HG03097 (cell line): ENCODE results near the gene COPA.
"Not testable (repeated sequence)": the region's sequence is repeated elsewhere in the genome, so short reads cannot be mapped to it uniquely, and the experiment has no call there.

Source experiments
- ATAC-seq: cut with Tn5 transposase; IDR thresholded peaks from one replicate; pipeline ENCODE4 v1.9.1; 2021; ENCODE audit not compliant: unreplicated experiment, low FRiP score

Gene COPA

DNA sequence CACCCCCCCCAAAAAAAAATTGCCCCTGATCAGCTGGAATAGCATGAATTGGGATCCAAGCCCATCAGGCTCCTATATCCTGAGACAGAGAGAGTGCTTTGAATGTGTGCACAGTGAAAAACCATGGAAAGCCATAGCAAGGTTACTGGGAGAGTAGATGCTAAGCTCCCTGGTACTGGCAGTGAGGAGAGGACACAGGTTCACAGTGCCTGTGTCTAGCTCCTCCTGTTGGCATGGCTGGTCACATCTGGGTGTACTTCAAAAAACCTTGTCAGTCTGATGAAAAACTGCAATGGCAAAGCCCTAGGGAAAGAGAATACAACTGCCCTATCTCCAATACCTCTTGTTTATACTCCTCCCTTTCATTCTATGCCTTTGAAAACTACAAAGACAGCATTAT lies 12.9 kb downstream of the COPA start:
- ATAC-seq: no peak

DNA sequence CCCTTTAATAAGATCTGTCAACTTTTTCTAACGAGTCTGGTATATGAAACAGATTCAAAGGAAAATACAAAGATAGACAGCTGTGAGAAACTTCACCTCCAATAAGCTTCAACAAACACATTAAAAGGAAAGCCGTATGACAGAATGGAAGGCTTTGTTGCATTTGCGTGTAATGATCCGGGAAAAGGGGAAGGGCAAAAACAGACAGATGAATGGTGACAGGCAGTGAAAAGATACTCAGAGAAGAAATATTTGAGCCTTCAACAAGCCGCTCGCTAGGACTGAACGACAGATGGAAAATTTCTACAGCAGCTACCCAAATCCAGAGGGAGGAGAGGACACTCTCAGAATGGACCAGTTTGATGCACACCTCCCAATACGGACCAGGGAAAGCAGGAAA lies 14.9 kb downstream of the COPA start:
- no peak for ATAC-seq

DNA sequence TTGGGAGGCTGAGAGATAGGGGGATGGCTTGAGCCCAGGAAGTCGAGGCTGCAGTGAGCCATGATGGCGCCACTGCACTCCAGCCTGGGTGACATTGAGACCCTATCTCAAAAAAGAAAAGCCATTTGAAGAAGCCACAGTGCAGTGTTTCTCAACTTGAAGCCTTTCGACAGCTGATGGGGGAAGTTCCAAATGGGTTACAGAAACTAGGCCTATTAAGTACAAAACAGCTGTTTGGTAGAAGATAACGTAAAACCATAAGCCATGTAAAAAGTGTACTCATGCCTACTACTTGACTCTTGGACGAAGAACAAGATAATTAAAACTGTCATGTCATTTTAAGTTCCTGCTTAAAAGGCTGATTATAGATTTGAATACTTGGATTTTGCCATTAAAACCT lies 16.6 kb downstream of the COPA start:
- ATAC-seq: no peak

DNA sequence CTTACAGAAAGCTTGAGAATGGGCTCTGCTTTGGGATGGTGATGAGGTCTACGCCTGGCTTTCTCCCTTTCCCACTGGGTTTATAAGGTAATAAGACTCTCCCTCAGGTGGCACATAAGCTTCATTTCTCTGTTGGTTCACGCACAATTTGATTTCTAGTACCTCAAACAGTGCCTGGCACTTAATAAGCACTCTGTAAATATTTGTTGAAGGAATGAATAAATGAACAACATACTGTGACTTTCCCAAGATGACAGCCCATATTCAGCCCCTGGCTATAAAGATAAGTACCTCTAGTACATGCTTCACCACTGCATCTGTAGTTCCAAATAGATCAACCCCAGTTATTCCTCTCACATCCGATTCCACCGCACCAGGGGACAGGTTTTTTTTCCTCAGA lies 17.8 kb downstream of the COPA start:
- ATAC-seq: no peak

DNA sequence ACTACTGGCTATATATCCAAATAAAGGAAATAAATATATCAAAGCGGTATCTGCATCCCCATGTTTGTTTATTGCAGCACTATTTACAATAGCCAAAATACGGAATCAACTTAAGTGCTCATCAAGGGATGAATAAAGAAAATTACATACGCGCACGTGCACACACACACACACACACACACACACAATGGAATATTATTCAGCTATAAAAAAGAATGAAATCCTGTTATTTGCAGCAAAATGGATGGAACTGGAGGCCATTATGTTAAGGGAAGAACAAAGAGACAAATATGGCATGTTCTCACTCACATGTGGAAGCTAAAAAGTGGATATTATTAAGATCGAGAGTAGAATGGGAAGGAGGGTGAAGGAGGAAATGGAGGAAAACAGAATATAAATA lies 20.2 kb downstream of the COPA start:
- no peak for ATAC-seq

DNA sequence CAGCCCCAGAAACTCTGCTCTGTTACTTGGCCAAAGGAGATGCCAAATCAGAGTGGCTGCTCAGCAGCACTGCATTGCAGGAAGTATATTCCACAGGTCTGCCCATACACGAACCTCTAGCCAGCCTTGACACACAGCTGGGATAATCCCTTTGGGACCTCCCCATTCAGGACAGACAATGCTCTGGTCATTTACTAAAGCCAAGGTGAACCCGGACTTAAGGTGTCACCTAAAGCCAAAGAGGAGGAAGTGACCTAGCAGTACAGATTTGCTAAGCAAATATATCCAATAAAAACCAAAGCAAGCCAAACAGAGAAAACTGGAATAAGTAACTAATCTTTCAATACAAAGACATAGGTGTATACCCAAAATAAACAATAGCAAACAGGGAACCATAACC lies 27.7 kb downstream of the COPA start:
- ATAC-seq: no peak

DNA sequence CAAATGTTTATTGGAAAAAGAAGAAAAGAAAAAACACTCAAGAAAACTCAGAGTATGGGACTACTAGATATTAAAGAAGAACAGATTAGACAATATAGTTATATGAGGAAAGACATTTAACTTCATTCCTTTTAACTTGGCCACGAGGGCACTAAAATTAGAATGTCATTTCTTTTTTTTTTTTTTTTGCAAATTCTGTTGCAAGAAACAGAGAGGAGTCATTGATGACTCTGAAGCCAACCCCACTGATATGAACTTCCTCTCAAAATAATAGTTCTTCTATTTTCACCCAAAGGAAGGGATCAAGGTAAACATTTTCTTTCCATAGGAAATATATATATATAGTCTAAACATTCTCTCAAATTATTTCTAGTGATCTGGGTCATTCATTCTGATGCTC lies 33.5 kb downstream of the COPA start:
- ATAC-seq: no peak

DNA sequence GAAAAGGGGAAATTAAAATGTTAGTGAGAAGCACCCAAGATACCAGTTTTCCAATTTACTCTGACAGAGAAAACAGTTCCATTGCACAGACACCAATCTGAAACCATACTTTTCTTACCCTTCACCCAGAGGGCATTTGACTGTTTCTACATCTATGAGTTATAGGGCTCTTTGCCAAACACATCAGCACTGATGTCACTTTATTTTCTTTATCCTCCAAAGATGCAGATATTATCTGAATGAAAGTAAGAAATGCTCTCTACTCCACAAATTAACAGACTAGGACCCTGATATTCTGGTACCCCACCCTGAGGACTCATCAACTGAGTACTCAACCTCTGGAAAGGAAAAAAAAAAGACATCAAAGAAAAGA lies 33.9 kb downstream of the COPA start:
- ATAC-seq: no peak

DNA sequence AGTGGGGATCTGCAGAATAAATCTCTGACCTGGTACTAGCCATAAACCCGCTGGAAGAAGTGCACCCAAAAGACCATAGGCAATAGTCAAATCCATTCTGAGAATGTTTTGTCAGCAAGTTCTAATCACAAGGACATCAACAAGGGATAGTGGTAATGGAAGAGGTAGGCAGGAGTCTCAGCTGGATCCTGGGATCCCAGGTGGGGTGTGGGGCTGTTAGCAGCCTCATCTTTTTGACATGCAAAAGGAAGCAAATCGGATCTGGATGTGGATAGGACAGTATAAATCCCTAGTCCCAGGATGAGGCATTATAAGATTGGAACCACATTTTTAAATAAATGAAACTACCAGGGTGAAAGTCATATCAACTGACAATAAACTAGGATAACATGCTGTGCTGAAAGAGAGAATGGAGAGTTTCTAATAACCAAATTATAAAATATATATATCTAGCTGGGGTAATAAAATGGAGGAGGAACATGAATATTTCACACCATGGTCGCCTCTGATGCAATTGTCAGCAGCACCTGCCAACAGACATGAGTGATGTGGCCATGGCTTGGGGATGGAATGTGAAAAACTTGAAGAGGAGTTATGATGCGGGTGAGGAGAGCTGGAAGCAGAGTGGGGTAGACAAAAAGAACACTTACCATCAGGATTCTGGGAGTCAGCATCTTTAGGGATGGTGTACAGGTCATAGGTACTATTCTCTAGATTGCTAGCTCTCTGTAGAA lies 34.4 kb downstream of the COPA start:
- ATAC-seq: no peak

DNA sequence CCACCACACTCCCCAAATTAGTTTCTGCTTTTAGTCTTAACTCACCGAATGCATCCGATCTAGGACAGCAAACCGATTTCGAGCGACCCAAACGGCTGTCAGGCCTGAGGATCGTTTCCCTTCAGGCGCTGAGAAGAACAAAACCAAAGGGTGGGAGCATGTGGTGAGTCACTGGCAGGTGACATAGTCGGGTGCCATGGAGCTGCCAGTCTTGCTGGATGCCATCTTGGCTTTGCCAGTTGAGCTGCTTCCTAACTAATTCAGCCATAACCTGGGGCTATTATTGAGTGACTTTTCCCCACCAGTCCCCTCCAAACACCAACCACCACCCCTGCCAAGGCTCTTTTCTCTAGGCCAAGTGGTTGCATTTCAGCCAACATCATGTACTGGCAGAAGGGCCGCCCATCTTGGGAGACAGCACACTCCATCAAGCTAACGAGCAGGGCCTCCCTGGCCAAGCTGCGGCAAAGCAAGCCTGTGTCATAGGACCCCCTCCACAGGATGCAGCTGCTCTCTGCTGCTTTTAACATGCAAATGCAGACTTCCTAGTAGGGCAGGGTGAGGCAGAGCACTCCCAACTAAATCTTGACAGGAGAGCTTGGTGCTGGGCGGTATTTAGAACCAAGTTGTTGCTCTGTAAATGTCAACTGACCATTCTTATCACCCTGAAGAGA lies 35.8 kb downstream of the COPA start:
- ATAC-seq: no peak

DNA sequence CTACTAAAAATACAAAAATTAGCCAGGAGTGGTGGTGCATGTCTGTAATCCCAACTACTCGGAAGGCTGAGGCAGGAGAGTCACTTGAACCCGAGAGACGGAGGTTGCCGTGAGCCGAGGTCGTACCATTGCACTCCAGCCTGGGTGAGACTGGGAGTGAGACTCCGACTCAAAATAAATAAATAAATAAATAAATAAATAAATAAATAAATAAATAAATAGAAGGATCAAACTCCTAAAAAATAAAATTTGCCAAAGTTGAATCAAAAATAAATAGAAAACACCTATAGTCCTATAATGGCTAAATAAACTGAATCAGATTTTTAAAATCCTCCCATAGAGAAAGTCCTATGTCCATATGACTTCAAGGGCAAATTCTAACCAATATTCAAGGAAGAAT lies 42.9 kb downstream of the COPA start:
- no peak for ATAC-seq

DNA sequence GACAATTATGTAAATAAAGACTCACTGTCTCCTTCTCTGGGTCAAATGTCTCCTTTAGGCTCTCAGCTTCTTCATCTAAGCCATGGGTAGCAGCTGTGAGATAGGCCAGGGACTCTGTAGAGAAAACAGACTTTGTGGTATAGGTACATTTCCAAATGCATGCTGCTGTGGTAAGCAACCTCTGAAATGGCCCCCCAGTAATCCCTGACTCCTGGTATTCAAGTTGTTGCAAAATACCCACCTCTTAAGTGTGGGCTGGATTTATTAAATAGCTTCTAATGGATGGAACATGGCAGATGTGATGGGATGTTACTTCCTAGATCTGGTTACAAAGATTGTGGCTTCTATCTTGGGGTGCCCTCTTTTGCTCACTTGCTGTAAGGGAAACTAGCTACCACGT lies 47.0 kb downstream of the COPA start:
- no peak for ATAC-seq

DNA sequence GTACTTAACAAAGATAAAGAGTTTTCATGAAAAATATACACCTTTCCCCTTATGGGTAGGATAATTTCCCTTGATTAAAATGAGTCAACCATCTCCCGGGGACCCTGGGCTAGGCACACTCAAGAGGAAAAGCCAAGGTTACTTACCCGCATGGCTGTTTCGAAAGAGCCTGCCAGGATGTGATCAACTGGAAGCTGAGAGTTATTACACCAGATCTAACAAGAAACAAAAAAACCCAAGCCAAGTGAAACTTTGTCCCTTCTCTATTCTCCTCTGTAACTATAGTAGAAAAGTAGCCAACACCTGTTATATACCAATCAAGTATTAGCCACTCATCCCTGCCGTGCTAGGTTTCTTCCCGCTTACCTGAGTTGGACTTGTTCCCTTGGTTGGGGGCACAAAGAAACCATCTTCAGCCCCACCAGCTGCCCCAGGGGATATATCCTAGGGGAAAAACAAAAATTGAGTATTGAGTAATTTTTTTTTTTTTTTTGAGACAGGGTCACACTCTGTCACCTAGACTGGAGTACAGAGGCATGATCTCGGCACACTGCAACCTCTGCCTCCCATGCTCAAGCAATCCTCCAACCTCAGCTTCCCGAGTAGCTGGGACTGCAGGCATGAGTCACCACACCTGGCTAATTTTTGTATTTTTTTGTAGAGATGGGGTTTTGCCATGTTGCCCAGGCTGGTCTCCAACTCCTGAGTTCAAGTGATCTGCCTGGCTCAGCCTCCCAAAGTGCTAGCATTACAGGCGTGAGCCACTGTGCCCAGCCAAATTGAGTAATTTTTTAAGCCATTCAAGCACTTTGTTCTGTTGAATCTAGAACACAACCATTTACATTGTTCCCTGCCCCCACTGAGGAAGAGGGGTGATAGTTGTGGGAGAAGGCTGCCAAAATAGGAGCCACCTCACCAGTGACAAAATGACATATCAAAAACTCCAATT lies 49.8 kb downstream of the COPA start:
- no peak for ATAC-seq

DNA sequence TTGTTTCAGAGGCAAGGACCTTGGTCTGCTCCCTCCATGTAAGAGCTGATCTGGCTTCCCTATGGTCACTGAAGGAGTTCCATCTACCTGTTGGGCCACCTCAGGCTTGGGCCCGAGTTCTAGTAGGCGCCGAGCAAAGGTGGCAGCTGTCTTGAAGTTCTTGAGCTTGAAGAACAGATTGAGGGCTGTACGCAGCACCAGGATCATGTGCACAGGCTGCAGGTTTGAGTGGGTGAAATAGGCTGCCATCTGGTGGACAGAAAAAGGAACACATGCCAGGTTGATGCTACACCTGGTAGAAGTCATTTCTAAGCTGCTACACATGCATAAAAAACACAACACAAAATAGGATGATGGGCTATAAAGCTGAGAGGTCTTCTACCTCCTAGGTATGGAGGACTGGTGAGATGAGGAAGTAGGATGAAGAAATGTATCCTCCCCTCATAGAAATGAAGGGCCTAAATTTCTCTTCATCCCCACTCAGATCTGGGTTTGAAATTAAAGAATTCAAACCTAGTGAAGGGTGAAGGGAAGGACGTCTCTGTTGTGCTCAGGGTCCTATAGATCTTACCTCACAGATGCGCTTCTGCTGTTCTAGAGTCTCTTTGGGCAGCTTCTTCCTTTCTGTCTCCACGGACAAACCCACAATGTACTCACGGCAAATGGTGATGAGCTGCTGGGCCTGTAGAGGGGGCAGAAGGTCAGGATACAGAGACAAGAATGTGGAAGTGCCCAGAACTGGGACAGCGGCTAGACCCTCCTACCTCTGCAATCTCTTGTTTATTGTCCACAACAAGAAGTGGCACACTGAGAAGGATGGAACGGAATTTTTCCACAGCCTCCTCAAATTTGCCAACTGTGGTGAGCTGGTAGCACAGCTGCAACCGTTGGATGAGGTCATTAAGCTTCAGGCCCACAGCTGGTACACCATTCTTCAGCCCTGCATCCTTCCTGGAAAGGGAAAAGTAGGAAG lies 51.5 kb downstream of the COPA start:
- ATAC-seq: no peak

DNA sequence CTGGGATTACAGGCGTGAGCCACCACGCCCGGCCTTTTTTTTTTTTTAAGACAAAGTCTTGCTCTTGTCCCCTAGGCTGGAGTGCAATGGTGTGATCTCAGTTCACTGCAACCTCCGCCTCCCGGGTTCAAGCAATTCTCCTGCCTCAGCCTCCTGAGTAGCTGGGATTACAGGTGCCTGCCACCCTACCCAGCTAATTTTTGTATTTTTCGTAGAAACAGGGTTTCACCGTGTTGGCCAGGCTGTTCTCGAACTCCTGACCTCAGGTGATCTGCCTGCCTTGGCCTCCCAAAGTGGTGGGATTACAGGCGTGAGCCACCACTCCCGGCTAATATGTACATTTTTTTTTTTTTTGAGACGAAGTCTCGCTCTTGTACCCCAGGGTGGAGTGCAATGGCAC lies 55.3 kb downstream of the COPA start:
- not testable (repeated sequence) for ATAC-seq

DNA sequence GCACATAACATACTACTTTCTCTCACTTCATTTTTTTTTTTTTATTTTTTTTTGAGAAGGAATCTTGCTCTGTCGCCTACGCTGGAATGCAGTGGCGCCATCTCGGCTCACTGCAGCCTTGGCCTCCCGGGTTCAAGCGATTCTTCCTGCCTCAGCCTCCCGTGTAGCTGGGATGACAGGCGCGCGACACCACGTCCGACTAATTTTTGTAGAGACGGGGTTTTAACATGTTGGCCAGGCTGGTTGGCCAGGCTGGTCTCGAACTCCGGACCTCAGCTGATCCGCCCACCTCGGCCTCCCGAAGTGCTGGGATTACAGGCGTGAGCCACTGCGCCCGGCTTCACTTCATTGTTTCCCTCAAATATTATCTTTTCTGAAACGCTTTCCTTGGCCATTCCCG lies 57.5 kb downstream of the COPA start:
- ATAC-seq: no peak

DNA sequence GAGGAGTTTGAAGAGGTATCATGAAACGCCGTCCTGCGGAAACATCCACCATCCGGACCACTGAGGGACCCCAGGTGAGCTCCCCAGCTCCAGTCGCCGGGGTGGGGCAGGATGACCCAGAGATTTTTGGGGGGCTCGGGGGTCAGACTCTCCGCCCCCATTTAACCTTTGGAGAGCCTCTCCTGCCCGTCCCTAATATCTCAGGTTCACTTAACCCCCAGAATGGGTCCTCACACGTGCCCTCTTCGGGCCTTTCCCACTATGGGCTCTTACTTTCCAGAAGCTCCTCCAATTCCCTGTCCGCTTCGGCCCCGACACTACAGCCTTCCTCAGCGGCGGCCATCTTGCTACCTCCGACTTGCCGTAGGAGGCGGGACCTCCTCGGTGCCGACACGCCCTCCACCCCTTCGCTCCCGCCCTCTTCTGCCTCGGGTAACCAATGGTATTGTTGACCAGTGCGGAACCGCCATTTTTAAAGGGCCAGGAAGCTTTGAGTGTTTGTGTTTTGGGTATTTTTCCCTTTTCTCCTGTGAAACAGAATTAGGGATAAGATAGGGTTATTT lies 58.2 kb downstream of the COPA start, which contains the start of gene PEX19:
Gene PEX19, minus strand, starts transcription at position 352 of the 563 bp plus-strand sequence. Its CDS starts 9 bp downstream, at position 343.
- peak; percentile 97 for ATAC-seq

DNA sequence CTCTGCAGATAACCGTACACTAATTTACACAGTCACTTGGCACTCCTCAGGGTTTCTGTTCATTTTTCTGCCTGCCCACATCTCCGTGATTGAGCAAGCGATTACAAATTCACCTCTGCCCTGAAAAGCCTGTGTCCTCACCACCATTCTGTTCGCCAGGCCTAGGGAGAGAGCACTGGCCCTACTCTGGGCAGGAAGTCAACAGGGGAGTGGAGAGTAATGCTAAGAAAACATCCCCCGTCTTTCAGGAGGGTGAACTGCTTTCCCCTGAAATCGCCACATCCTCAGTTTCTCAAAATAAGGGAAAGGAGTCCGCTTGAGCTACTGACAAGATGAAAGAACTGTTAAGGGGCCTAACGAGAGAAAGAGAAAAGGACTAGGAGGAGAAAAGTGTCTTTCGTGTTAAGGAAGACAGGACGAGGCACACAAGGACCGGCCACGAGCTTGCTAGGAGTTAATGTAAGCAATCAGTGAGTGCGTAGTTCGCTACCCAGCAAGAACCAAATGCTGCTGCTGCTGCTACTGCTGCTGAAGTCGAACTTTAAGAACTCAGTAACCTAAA lies 58.7 kb downstream of the COPA start:
- no peak for ATAC-seq

DNA sequence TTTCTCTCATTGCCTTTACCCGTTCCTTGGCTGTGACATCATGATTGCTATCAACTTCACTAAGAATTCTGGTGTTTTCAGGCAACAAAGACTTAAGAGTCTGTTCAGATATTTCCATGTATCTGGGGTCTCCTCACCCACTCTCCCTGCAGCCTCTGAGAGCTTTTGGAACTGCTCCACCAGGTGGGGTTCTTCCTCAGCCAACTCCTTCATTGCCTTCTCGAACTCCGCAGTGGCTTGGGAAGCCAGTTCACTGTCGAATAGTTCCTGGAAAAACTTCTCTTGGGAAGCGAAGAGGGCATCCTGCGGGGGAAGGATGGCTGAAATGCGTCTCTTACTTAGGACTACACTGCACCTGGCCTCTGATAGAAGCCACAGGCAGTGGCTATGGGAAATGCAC lies 60.2 kb downstream of the COPA start:
- no peak for ATAC-seq

DNA sequence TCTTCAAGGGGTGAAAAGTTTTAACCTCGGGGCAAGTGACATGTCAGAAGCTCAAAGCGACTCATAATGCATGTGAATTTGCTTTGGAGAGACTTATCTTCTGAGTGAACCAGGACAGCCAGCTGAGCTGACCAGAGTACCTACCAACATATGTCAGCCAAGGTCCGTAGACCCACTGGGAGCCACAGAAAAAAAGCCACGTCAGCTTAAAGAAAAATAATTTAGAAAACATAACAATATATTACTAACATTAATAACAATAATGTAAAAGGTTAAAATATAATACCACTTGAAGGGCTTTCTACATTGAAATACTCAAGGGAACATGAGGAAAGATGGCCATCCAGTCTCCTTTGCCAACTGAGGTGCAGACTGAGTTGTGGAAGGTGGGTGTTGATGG lies 65.1 kb downstream of the COPA start:
- no peak for ATAC-seq
